DLD1 (cell line): Measurements from ENCODE around the gene DSG2.
"Not testable (repeated sequence)": the region's sequence is repeated elsewhere in the genome, so short reads cannot be mapped to it uniquely, and the experiment has no call there.

Experiments
- in situ Hi-C: cut with HindIII; loops from 2 replicates; pipeline ENCODE4 v1.10.0; 2017; ENCODE audit warnings: low sequenced_read_pairs

DSG2 gene

GRCh38 chr18:31498574-31499524, 872 bp downstream of the DSG2 start:
- in situ Hi-C loops = no loop called here

- in situ Hi-C loops = no loop called here
These were observed 2.2 kb downstream of the DSG2 start for GRCh38 chr18:31500051-31500688.

- in situ Hi-C loops = no loop called here
These were observed 5.0 kb downstream of the DSG2 start for GRCh38 chr18:31503011-31503410.

GRCh38 chr18:31504455-31505147, 6.6 kb downstream of the DSG2 start:
- in situ Hi-C loops = no loop called here

- in situ Hi-C loops = no loop called here
These were observed 7.2 kb downstream of the DSG2 start for GRCh38 chr18:31505156-31505555.

- in situ Hi-C loops = no loop called here
These were observed 8.2 kb downstream of the DSG2 start for GRCh38 chr18:31506024-31506742.

GRCh38 chr18:31507124-31507523, 9.1 kb downstream of the DSG2 start:
- in situ Hi-C loops = not testable (repeated sequence)

- in situ Hi-C loops = no loop called here
These were observed 10.8 kb downstream of the DSG2 start for GRCh38 chr18:31508781-31509180.

- in situ Hi-C loops = no loop called here
These were observed 11.6 kb downstream of the DSG2 start for GRCh38 chr18:31509571-31509970.

- in situ Hi-C loops = no loop called here
These were observed 12.3 kb downstream of the DSG2 start for GRCh38 chr18:31510319-31510718.

- in situ Hi-C loops = no loop called here
These were observed 13.1 kb downstream of the DSG2 start for GRCh38 chr18:31511098-31511497.

GRCh38 chr18:31512203-31512764, 14.3 kb downstream of the DSG2 start:
- in situ Hi-C loops = no loop called here

GRCh38 chr18:31513189-31513935, 15.4 kb downstream of the DSG2 start:
- in situ Hi-C loops = no loop called here

GRCh38 chr18:31516437-31516836, 18.5 kb downstream of the DSG2 start:
- in situ Hi-C loops = no loop called here

GRCh38 chr18:31526374-31526773, 28.4 kb downstream of the DSG2 start:
- in situ Hi-C loops = no loop called here

- in situ Hi-C loops = no loop called here
These were observed 35.3 kb downstream of the DSG2 start for GRCh38 chr18:31533236-31533635.

- in situ Hi-C loops = no loop called here
These were observed 40.9 kb downstream of the DSG2 start for GRCh38 chr18:31538837-31539236.

GRCh38 chr18:31546476-31546875, 48.5 kb downstream of the DSG2 start:
- in situ Hi-C loops = no loop called here

GRCh38 chr18:31548853-31549252, 50.9 kb downstream of the DSG2 start:
- in situ Hi-C loops = no loop called here

GRCh38 chr18:31549416-31549815, 51.4 kb downstream of the DSG2 start:
- in situ Hi-C loops = no loop called here
